HCT116 (cell line): ENCODE measurements around the gene MAP4. TPM values are rescaled to one million over a fixed set of nuclear protein-coding genes. Genes with fewer than 3 reads are reported as not detected.

Experiments
- ATF3 ChIP-seq: IDR thresholded peaks from 2 replicates; pipeline ENCODE4 v1.6.1; 2012
- CBX3 ChIP-seq: IDR thresholded peaks from 2 replicates; pipeline ENCODE4 v1.6.1; 2012; ENCODE audit warnings: low read depth
- CEBPB ChIP-seq: IDR thresholded peaks from 2 replicates; pipeline ENCODE4 v1.6.1; 2012; ENCODE audit warnings: low read depth
- POLR2A ChIP-seq: IDR thresholded peaks from 2 replicates; pipeline ENCODE4 v1.7.0; 2011; ENCODE audit warnings: borderline replicate concordance; ENCODE audit not compliant: insufficient read depth, insufficient read length; ENCODE audit errors: extremely low read depth
- REST ChIP-seq: IDR thresholded peaks from 2 replicates; pipeline ENCODE4 v1.6.1; 2012; ENCODE audit warnings: low read depth
- SIN3A ChIP-seq: IDR thresholded peaks from 2 replicates; pipeline ENCODE4 v1.6.1; 2012; ENCODE audit warnings: low read depth
- ZFX ChIP-seq: fragments of 450-650 bp; IDR thresholded peaks from 2 replicates; pipeline ENCODE4 v1.6.1; 2017
- total RNA-seq: library from RNA; stranded (reverse); gene quantifications from one replicate; pipeline ENCODE4 v1.2.1, GENCODE V29; 2021; ENCODE audit not compliant: unreplicated experiment
- TF ChIP-seq, protein P1 (sequence below): IDR thresholded peaks from 2 replicates; pipeline ENCODE4 v1.6.1; 2011; ENCODE audit warnings: mild to moderate bottlenecking, low read length, moderate library complexity; ENCODE audit not compliant: insufficient replicate concordance; ENCODE audit errors: extremely low read depth

The MAP4 gene
- total RNA-seq, 1 experiment from 2014 or later = 200 TPM

DNA sequence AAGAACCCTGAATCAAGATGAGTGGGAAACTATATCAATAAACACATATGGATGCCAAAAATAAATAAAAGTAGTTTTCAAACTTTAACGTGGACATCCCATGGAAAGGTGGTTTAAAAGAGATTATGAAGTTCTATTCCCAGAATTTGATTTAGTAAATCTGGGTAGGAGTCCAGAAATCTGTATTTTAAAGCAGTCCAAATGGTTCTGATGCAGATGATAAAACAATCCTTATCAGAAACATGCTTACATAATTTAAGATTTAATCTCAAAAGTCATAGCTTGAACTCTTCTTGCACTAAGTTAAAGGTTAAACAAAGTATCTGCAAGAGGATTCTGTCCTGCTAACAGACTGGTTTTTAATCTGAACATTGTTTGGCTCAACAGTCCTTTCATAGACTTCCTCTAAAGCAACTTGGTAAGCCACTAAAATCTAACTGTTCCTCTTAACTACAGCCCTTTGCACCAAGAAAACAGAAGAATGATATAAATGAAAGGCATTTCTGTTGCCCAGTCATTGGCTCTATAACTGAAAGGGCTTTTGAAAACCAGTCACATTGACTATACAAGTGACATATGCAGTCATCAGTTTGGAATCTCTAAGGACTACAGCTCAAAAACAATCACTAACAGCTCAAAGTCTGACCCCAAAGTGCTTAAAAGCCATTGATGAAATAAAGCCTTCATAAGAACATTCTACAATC, 23.4 kb upstream of the MAP4 start (continued):
- TF ChIP-seq ATF3 (no peak), CEBPB (no peak), POLR2A (no peak), SIN3A (peak; percentile 55; the same call in 1 of the 2 replicates), CBX3 (no peak), REST (no peak), ZFX (no peak)
- TF ChIP-seq, protein P1, sequence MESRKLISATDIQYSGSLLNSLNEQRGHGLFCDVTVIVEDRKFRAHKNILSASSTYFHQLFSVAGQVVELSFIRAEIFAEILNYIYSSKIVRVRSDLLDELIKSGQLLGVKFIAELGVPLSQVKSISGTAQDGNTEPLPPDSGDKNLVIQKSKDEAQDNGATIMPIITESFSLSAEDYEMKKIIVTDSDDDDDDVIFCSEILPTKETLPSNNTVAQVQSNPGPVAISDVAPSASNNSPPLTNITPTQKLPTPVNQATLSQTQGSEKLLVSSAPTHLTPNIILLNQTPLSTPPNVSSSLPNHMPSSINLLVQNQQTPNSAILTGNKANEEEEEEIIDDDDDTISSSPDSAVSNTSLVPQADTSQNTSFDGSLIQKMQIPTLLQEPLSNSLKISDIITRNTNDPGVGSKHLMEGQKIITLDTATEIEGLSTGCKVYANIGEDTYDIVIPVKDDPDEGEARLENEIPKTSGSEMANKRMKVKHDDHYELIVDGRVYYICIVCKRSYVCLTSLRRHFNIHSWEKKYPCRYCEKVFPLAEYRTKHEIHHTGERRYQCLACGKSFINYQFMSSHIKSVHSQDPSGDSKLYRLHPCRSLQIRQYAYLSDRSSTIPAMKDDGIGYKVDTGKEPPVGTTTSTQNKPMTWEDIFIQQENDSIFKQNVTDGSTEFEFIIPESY = no peak
